NCI-H2107 (cell line): ENCODE results near the gene DMD.

Experiments used
- DNase-seq: peaks from one replicate; lab custom pipeline; 2025; lab: John Stamatoyannopoulos, UW

Gene DMD

GRCh38 chrX:31178064-31178768, 2033.1 kb downstream of the DMD start:
- DNase-seq = no peak

- no peak for DNase-seq
Observed at GRCh38 chrX:31170792-31171191, 2040.6 kb downstream of the DMD start.

GRCh38 chrX:31168551-31168950, 2042.8 kb downstream of the DMD start:
- no peak for DNase-seq

- DNase-seq = no peak
Observed at GRCh38 chrX:31166832-31167231, 2044.5 kb downstream of the DMD start.

GRCh38 chrX:31166416-31166815, 2044.9 kb downstream of the DMD start:
- DNase-seq = no peak

- DNase-seq = no peak
Observed at GRCh38 chrX:31165241-31166035, 2045.9 kb downstream of the DMD start.

GRCh38 chrX:31154946-31155345, 2056.4 kb downstream of the DMD start:
- no peak for DNase-seq

- DNase-seq = no peak
Observed at GRCh38 chrX:31153475-31154047, 2057.8 kb downstream of the DMD start.

GRCh38 chrX:31147175-31147574, 2064.2 kb downstream of the DMD start:
- no peak for DNase-seq

- no peak for DNase-seq
Observed at GRCh38 chrX:31139961-31140360, 2071.4 kb downstream of the DMD start.

- DNase-seq = no peak
Observed at GRCh38 chrX:31138124-31138523, 2073.2 kb downstream of the DMD start.

GRCh38 chrX:31136144-31136611, 2075.2 kb downstream of the DMD start:
- DNase-seq = no peak

GRCh38 chrX:31132821-31133241, 2078.5 kb downstream of the DMD start:
- no peak for DNase-seq

- DNase-seq = no peak
Observed at GRCh38 chrX:31130457-31131220, 2080.7 kb downstream of the DMD start.

GRCh38 chrX:31128855-31129254, 2082.5 kb downstream of the DMD start:
- no peak for DNase-seq

- no peak for DNase-seq
Observed at GRCh38 chrX:31127716-31128115, 2083.6 kb downstream of the DMD start.

GRCh38 chrX:31126205-31126604, 2085.1 kb downstream of the DMD start:
- DNase-seq = no peak

GRCh38 chrX:31124536-31124935, 2086.8 kb downstream of the DMD start:
- DNase-seq = no peak

- DNase-seq = no peak
Observed at GRCh38 chrX:31123335-31123734, 2088.0 kb downstream of the DMD start.

GRCh38 chrX:31117266-31117665, 2094.1 kb downstream of the DMD start:
- DNase-seq = no peak

GRCh38 chrX:31115398-31115797, 2096.0 kb downstream of the DMD start:
- no peak for DNase-seq

- no peak for DNase-seq
Observed at GRCh38 chrX:31114858-31115257, 2096.5 kb downstream of the DMD start.
